Subcutaneous adipose tissue (tissue), 4 donors: ENCODE results near the gene NKD1. TPM values are rescaled to one million over a fixed set of nuclear protein-coding genes. Genes with fewer than 3 reads are reported as not detected.

Source experiments
- CTCF ChIP-seq: fragments of 450-650 bp; IDR thresholded peaks from one replicate; pipeline ENCODE4 v1.5.1; 2016; ENCODE audit warnings: low read depth, mild to moderate bottlenecking, control low read depth, antibody characterized with exemption, moderate library complexity
- total RNA-seq, 4 donors: library from RNA; depleted of rRNA; stranded (reverse); fragments of >200 nt; gene quantifications; one replicate each; pipeline ENCODE4 v1.1.0, GENCODE V29; 2016

Gene NKD1
- total RNA-seq, 4 donors from 2014 or later: 0.68 to 2.9 (median 2.1) TPM

- no peak for TF ChIP-seq CTCF
Observed at GRCh38 chr16:50599494-50599893, 51.3 kb downstream of the NKD1 start.

- TF ChIP-seq CTCF: no peak
Observed at GRCh38 chr16:50600582-50601283, 52.5 kb downstream of the NKD1 start.

GRCh38 chr16:50601341-50601740, 53.1 kb downstream of the NKD1 start:
- TF ChIP-seq CTCF: no peak

GRCh38 chr16:50602126-50602525, 53.9 kb downstream of the NKD1 start:
- TF ChIP-seq CTCF: no peak

GRCh38 chr16:50602531-50603205, 54.5 kb downstream of the NKD1 start:
- no peak for TF ChIP-seq CTCF

GRCh38 chr16:50603206-50604064, 55.2 kb downstream of the NKD1 start:
- no peak for TF ChIP-seq CTCF

- TF ChIP-seq CTCF: no peak
Observed at GRCh38 chr16:50604065-50604418, 55.8 kb downstream of the NKD1 start.
